HEK293 (cell line): ENCODE data around the gene MDM4.

Source experiments
- CTCF ChIA-PET: fragments of 350-600 bp; formaldehyde crosslinking; extraction: SDS; loops from one replicate; lab custom pipeline; 2021; ENCODE audit warnings: antibody characterized with exemption; lab: Yijun Ruan, JAX
- POLR2A ChIA-PET: fragments of 300-600 bp; formaldehyde crosslinking; extraction: SDS; loops from one replicate; lab custom pipeline; 2020; ENCODE audit warnings: antibody characterized with exemption, inconsistent platforms; lab: Yijun Ruan, JAX
- H3K27ac ChIP-seq: fragments of 200-500 bp; sonication (Bioruptor generic); 2 replicates; pipeline ENCODE4 v1.5.1; 2014; ENCODE audit warnings: low read depth, low read length, control low read depth, inconsistent platforms; ENCODE audit errors: extremely low read depth
- H3K36me3 ChIP-seq, 2 experiments: fragments of 200-500 bp in 1 of 2; sonication (Bioruptor generic) in 1 of 2; 1 replicate in 1 of 2; 2 replicates in 1 of 2; pipeline ENCODE4 v1.5.1; 2014 to 2017; ENCODE audit warnings: inconsistent platforms in 2 of 2, low read length in 2 of 2; ENCODE audit not compliant: control insufficient read depth in 2 of 2, insufficient read depth in 1 of 2
- H3K4me1 ChIP-seq: fragments of 200-500 bp; sonication (Bioruptor generic); 2 replicates; pipeline ENCODE4 v1.5.1; 2014; ENCODE audit warnings: mild to moderate bottlenecking, low read length, inconsistent platforms; ENCODE audit not compliant: control insufficient read depth, insufficient read depth
- H3K4me3 ChIP-seq: 2 replicates; pipeline ENCODE4 v1.5.1; 2011; ENCODE audit warnings: low read depth, mild to moderate bottlenecking, control low read depth, low read length, moderate library complexity
- H3K9me3 ChIP-seq: fragments of 200-500 bp; sonication (Bioruptor generic); 2 replicates; pipeline ENCODE4 v1.5.1; 2014; ENCODE audit warnings: low read depth, low read length, inconsistent platforms; ENCODE audit not compliant: control insufficient read depth, insufficient read depth
- BCL11B ChIP-seq: fragments of 450-650 bp; formaldehyde crosslinking; IDR thresholded peaks from 2 replicates; pipeline ENCODE4 v1.5.1; 2016; ENCODE audit warnings: low read depth, missing biosample characterization, missing genetic modification characterization
- BCL6B ChIP-seq: fragments of 450-650 bp; formaldehyde crosslinking; IDR thresholded peaks from 2 replicates; pipeline ENCODE4 v1.5.1; 2017; ENCODE audit warnings: missing biosample characterization, missing genetic modification characterization
- EGR2 ChIP-seq: fragments of 450-650 bp; formaldehyde crosslinking; IDR thresholded peaks from 2 replicates; pipeline ENCODE4 v1.5.1; 2016; ENCODE audit warnings: low read depth, missing biosample characterization, missing genetic modification characterization
- GFI1B ChIP-seq: fragments of 450-650 bp; formaldehyde crosslinking; IDR thresholded peaks from 2 replicates; pipeline ENCODE4 v1.5.1; 2016; ENCODE audit warnings: missing biosample characterization, missing genetic modification characterization
- KLF17 ChIP-seq: fragments of 450-650 bp; formaldehyde crosslinking; IDR thresholded peaks from 2 replicates; pipeline ENCODE4 v1.5.1; 2016; ENCODE audit warnings: missing biosample characterization, missing genetic modification characterization
- KLF7 ChIP-seq: fragments of 450-650 bp; formaldehyde crosslinking; IDR thresholded peaks from 2 replicates; pipeline ENCODE4 v1.5.1; 2016; ENCODE audit warnings: missing biosample characterization, missing genetic modification characterization, borderline replicate concordance
- MEIS1 ChIP-seq: sonication (generic); formaldehyde crosslinking; IDR thresholded peaks from 2 replicates; pipeline ENCODE4 v1.8.1; 2022; ENCODE audit warnings: missing genetic modification reagents, mild to moderate bottlenecking, borderline replicate concordance
- MZF1 ChIP-seq: fragments of 450-650 bp; formaldehyde crosslinking; IDR thresholded peaks from 2 replicates; pipeline ENCODE4 v1.5.1; 2017; ENCODE audit warnings: missing biosample characterization, missing genetic modification characterization, borderline replicate concordance
- PRDM1 ChIP-seq: fragments of 450-650 bp; formaldehyde crosslinking; IDR thresholded peaks from 2 replicates; pipeline ENCODE4; 2016; ENCODE audit warnings: missing biosample characterization, missing genetic modification characterization
- SP7 ChIP-seq: fragments of 450-650 bp; formaldehyde crosslinking; IDR thresholded peaks from 2 replicates; pipeline ENCODE4 v1.5.1; 2016; ENCODE audit warnings: missing biosample characterization, missing genetic modification characterization
- TRIM28 ChIP-seq: IDR thresholded peaks from 2 replicates; pipeline ENCODE4 v1.6.1; 2011; ENCODE audit warnings: low read length, control low read depth, borderline replicate concordance
- WT1 ChIP-seq: fragments of 450-650 bp; formaldehyde crosslinking; IDR thresholded peaks from 2 replicates; pipeline ENCODE4 v1.5.1; 2016; ENCODE audit warnings: missing biosample characterization, missing genetic modification characterization
- ZBTB17 ChIP-seq: fragments of 450-650 bp; formaldehyde crosslinking; IDR thresholded peaks from 2 replicates; pipeline ENCODE4 v1.5.1; 2016; ENCODE audit warnings: missing biosample characterization, missing genetic modification characterization
- ZBTB21 ChIP-seq: fragments of 450-650 bp; formaldehyde crosslinking; IDR thresholded peaks from 2 replicates; pipeline ENCODE4 v1.5.1; 2017; ENCODE audit warnings: missing biosample characterization, missing genetic modification characterization
- ZBTB8A ChIP-seq: fragments of 450-650 bp; formaldehyde crosslinking; IDR thresholded peaks from 2 replicates; pipeline ENCODE4 v1.5.1; 2016; ENCODE audit warnings: missing biosample characterization, missing genetic modification characterization
- ZNF114 ChIP-seq: fragments of 450-650 bp; formaldehyde crosslinking; IDR thresholded peaks from 2 replicates; pipeline ENCODE4 v1.5.0; 2017; ENCODE audit warnings: missing biosample characterization, missing genetic modification characterization
- ZNF132 ChIP-seq: fragments of 450-650 bp; formaldehyde crosslinking; IDR thresholded peaks from 2 replicates; pipeline ENCODE4 v1.5.1; 2017; ENCODE audit warnings: missing biosample characterization, missing genetic modification characterization, borderline replicate concordance
- ZNF138 ChIP-seq: fragments of 450-650 bp; formaldehyde crosslinking; IDR thresholded peaks from 2 replicates; pipeline ENCODE4 v1.5.1; 2016; ENCODE audit warnings: missing biosample characterization, missing genetic modification characterization, borderline replicate concordance
- ZNF155 ChIP-seq: fragments of 450-650 bp; formaldehyde crosslinking; IDR thresholded peaks from 2 replicates; pipeline ENCODE4 v1.5.1; 2016; ENCODE audit warnings: missing biosample characterization, missing genetic modification characterization
- ZNF175 ChIP-seq: fragments of 450-650 bp; formaldehyde crosslinking; IDR thresholded peaks from 2 replicates; pipeline ENCODE4 v1.5.1; 2016; ENCODE audit warnings: missing biosample characterization, missing genetic modification characterization
- ZNF23 ChIP-seq: fragments of 450-650 bp; formaldehyde crosslinking; IDR thresholded peaks from 2 replicates; pipeline ENCODE4 v1.5.1; 2016; ENCODE audit warnings: missing biosample characterization, missing genetic modification characterization, borderline replicate concordance
- ZNF433 ChIP-seq: fragments of 450-650 bp; formaldehyde crosslinking; IDR thresholded peaks from 2 replicates; pipeline ENCODE4 v1.5.1; 2016; ENCODE audit warnings: missing biosample characterization, missing genetic modification characterization, low read depth
- ZNF473 ChIP-seq: fragments of 450-650 bp; formaldehyde crosslinking; IDR thresholded peaks from 2 replicates; pipeline ENCODE4 v1.5.1; 2017; ENCODE audit warnings: missing biosample characterization, missing genetic modification characterization
- ZNF555 ChIP-seq: fragments of 450-650 bp; formaldehyde crosslinking; conservative IDR thresholded peaks from 2 replicates; pipeline ENCODE4 v1.5.1; 2017; ENCODE audit warnings: missing biosample characterization, mild to moderate bottlenecking, missing genetic modification characterization, inconsistent platforms
- ZNF560 ChIP-seq: fragments of 450-650 bp; formaldehyde crosslinking; IDR thresholded peaks from 2 replicates; pipeline ENCODE4 v1.5.1; 2017; ENCODE audit warnings: missing biosample characterization, missing genetic modification characterization, borderline replicate concordance
- ZNF664 ChIP-seq: fragments of 450-650 bp; formaldehyde crosslinking; IDR thresholded peaks from 2 replicates; pipeline ENCODE4 v1.5.1; 2016; ENCODE audit warnings: missing biosample characterization, missing genetic modification characterization
- ZNF677 ChIP-seq: fragments of 450-650 bp; IDR thresholded peaks from 2 replicates; pipeline ENCODE4 v1.5.0; 2018; ENCODE audit warnings: missing biosample characterization, mild to moderate bottlenecking, missing genetic modification characterization, moderate library complexity
- ZNF701 ChIP-seq: fragments of 450-650 bp; formaldehyde crosslinking; IDR thresholded peaks from 2 replicates; pipeline ENCODE4 v1.5.1; 2016; ENCODE audit warnings: missing biosample characterization, missing genetic modification characterization
- ZSCAN30 ChIP-seq: fragments of 450-650 bp; IDR thresholded peaks from 2 replicates; pipeline ENCODE4 v1.5.1; 2018; ENCODE audit warnings: missing biosample characterization, mild to moderate bottlenecking, missing genetic modification characterization, moderate library complexity
- ZSCAN4 ChIP-seq: fragments of 450-650 bp; formaldehyde crosslinking; IDR thresholded peaks from 2 replicates; pipeline ENCODE4 v1.5.1; 2017; ENCODE audit warnings: missing biosample characterization, missing genetic modification characterization

The MDM4 gene

GRCh38 chr1:204505674-204506200, 10.5 kb upstream of the MDM4 start (continued):
- TF ChIP-seq EGR2 (tag by site-specific recombination) (no peak), TRIM28 (no peak), ZSCAN30 (tag by site-specific recombination) (no peak), ZBTB17 (tag by site-specific recombination) (no peak), KLF17 (tag by site-specific recombination) (no peak), ZNF560 (tag by site-specific recombination) (no peak), BCL11B (no peak), ZNF138 (tag by site-specific recombination) (no peak), ZNF132 (no peak), ZNF433 (tag by site-specific recombination) (no peak), MEIS1 (no peak), WT1 (tag by site-specific recombination) (no peak)

DNA sequence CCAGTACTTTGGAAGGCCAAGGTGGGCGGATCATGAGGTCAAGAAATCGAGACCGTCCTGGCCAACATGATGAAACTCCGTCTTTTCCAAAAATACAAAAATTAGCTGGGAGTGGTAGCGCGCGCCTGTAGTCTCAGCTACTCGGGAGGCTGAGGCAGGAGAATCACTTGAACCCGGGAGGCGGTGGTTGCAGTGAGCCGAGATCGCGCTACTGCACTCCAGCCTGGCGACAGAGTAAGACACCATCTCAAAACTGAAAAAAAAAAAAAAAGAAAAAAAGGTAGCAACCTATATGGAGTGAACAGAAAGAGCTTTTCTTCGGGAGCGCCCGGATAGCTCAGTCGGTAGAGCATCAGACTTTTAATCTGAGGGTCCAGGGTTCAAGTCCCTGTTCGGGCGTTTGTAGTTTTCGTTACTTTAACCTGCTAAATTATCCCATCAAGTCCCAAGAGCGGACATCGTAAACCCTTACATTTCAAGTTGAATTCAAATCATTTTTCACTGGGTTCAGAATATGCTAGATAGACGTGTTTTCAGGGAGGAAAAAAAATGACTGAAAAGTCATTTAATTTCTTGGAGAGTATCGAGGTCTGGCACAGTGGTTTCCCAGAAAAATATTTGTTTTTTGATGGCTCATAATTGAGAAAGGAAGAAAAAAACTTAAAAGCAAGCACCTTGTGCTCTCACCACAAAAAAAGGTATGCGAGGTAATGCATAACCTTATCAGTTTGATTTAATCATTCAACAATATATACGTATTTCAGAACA, 9.8 kb upstream of the MDM4 start:
- POLR2A ChIA-PET = interaction anchor here (0.7 to 4.1 kb wide), 10 partner anchors 10 to 93 kb away, joined by 3 to 64 read pairs (median 4); partner anchors contain the start of genes MDM4 and PIK3C2B
- H3K4me3 ChIP-seq = peak overlapping the region; percentile 48
- no peaks in the 10 kb centered on the region for H3K4me1 ChIP-seq
- H3K36me3 ChIP-seq = no peaks in the 10 kb centered on the region
- CTCF ChIA-PET = interaction anchor here (0.6 to 19.1 kb wide), 11 partner anchors 9 to 774 kb away, joined by 3 to 314 read pairs (median 8); partner anchors contain the start of genes MDM4 and PIK3C2B
- H3K27ac ChIP-seq = 0 out of 2 replicates have a peak overlapping the region, but pooled peaks have one; percentile 16
- H3K9me3 ChIP-seq = no peaks in the 10 kb centered on the region
- TF ChIP-seq ZNF555 (tag by site-specific recombination) (no peak), MZF1 (tag by site-specific recombination) (no peak), ZBTB8A (tag by site-specific recombination) (peak; percentile 51), BCL6B (tag by site-specific recombination) (peak; percentile 96), KLF17 (tag by site-specific recombination) (peak; percentile 70), ZNF701 (tag by site-specific recombination) (no peak), ZSCAN4 (no peak), ZNF175 (tag by site-specific recombination) (no peak), GFI1B (no peak), ZNF473 (no peak), ZNF155 (tag by site-specific recombination) (no peak), ZNF664 (tag by site-specific recombination) (peak; percentile 83), ZNF677 (tag by site-specific recombination) (no peak), SP7 (tag by site-specific recombination) (peak; percentile 70), ZBTB21 (tag by site-specific recombination) (peak; percentile 59; the same call in 1 of the 2 replicates), KLF7 (tag by site-specific recombination) (peak; percentile 66; the same call in 1 of the 2 replicates), ZNF23 (tag by site-specific recombination) (no peak), ZNF114 (tag by site-specific recombination) (no peak), PRDM1 (no peak)
